Right cardiac atrium (tissue), 5 donors: Measurements from ENCODE around the gene DHX34. TPM values are rescaled to one million over a fixed set of nuclear protein-coding genes. Genes with fewer than 3 reads are reported as not detected.
"Not testable (repeated sequence)": the region's sequence is repeated elsewhere in the genome, so short reads cannot be mapped to it uniquely, and the experiment has no call there.

Source experiments
- ATAC-seq, 2 donors: fragments of 200-7000 bp; cut with Tn5 transposase; one replicate each; pipeline versions ENCODE4 v1.8.0 to v1.9.1; 2020; ENCODE audit warnings: moderate library complexity in 2 of 2, mild to moderate bottlenecking in 1 of 2
- DNase-seq, 3 donors: peaks; one replicate each; pipeline ENCODE4 v3.0.0-alpha.2; 2020
- H3K27ac ChIP-seq: one replicate; pipeline ENCODE4 v1.5.1; 2013; ENCODE audit warnings: mild to moderate bottlenecking, low read length, control low read depth, moderate library complexity
- H3K27me3 ChIP-seq: one replicate; pipeline ENCODE4 v1.6.1; 2013; ENCODE audit not compliant: control insufficient read depth, insufficient read depth
- H3K4me1 ChIP-seq: one replicate; pipeline ENCODE4 v1.6.1; 2013; ENCODE audit warnings: low read length; ENCODE audit not compliant: control insufficient read depth, insufficient read depth
- H3K4me3 ChIP-seq: one replicate; pipeline ENCODE4 v1.5.1; 2013; ENCODE audit warnings: low read length, control low read depth
- H3K9me3 ChIP-seq: one replicate; pipeline ENCODE4 v1.6.1; 2013; ENCODE audit warnings: low read length; ENCODE audit not compliant: control insufficient read depth
- WGBS: extraction: QIAGEN DNeasy Blood & Tissue Kit; methylation state at CpG from one replicate; pipeline ENCODE4 v1.1.7; 2013; 5-methylcytosine and 5-hydroxymethylcytosine counted together
- intact Hi-C, 4 donors: fragments of 100-400 bp; cut with DNase I; formaldehyde crosslinking; loops; one replicate each; pipeline versions ENCODE4 v1.11.0 to v1.14.0; 2022 to 2023
- polyA plus RNA-seq: library from polyadenylated mRNA; stranded (reverse); fragments of 200-250 nt; gene quantifications from one replicate; pipeline ENCODE4 v1.2.3, GENCODE V29; 2013
- total RNA-seq, 4 donors: library from RNA; stranded (reverse); fragmentation: NEBNext Ultra II Directional; extraction: Animal tissue kit (Norgen Biotek cat#: 25700); gene quantifications; one replicate each; pipeline ENCODE4 v1.2.1, GENCODE V29; 2021
- donor health status: healthy with polysubstance abuse.
- donor health status: DM: no; HTN: yes; CAD: no.
- donor health status: DM: no; HTN: no; CAD: no.
- donor health status: DM: no; HTN: yes; CAD: no; lungs with severe emphysema.
- donor health status: DM: yes; HTN: yes; CAD: no.

DHX34 gene
- total and polyA plus RNA-seq, 5 donors = 5.5 to 8.1 (median 5.6) TPM

DNA sequence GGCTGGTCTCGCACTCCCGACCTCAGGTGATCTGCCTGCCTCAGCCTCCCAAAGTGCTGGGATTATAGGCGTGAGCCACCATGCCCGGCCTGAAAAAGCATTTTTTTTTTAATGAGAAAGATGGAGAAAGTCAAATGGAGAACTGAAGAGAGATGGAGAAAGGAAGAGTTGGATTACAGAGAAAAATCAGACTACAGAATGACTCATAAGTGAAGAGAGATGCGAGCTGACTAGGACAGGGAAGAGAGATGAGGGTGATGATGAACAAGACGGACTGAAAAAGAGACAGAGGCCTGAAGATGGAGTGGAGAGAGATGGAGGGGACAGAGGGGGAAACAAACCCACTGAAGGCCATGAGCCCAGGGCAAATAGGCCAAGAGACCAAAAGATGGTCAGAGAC is 1.5 kb downstream of the DHX34 start:
- no peaks in the 10 kb centered on the region for H3K9me3 ChIP-seq
- DNase-seq (no peak), ATAC-seq (no peak)
- 91% methylated on average over 6 of the region's 6 CpGs for WGBS
- intact Hi-C loops = no loop called here
- no peak overlapping the region for H3K27ac ChIP-seq
- H3K4me3 ChIP-seq = no peak overlapping the region
- H3K4me1 ChIP-seq = peaks cover 2% of the 10 kb centered on the region
- no peaks in the 10 kb centered on the region for H3K27me3 ChIP-seq

GRCh38 chr19:47351548-47351947 is 2.4 kb downstream of the DHX34 start:
- Histone ChIP-seq H3K4me1 (peaks cover 2% of the 10 kb centered on the region), H3K27me3 (no peaks in the 10 kb centered on the region), H3K4me3 (no peak overlapping the region), H3K27ac (no peak overlapping the region), H3K9me3 (no peaks in the 10 kb centered on the region)
- DNase-seq (no peak), ATAC-seq (no peak)
- 79% methylated on average over 3 of the region's 3 CpGs for WGBS
- intact Hi-C loops = no loop called here

- Histone ChIP-seq H3K27ac (no peak overlapping the region), H3K27me3 (no peaks in the 10 kb centered on the region)
- intact Hi-C loops = no loop called here
These were observed 3.0 kb downstream of the DHX34 start for GRCh38 chr19:47352095-47352494.

DNA sequence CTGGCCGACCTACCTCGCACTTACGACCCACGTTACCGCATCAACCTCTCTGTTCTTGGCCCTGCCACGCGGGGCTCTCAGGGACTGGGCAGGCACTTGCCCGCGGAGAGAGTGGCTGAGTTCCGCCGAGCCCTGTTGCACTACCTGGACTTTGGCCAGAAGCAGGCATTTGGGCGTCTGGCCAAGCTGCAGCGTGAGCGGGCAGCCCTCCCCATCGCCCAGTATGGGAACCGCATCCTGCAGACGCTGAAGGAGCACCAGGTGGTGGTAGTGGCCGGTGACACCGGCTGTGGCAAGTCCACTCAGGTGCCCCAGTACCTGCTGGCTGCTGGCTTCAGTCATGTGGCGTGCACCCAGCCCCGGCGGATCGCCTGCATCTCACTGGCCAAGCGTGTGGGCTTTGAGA is 4.2 kb downstream of the DHX34 start:
- peaks cover 2% of the 10 kb centered on the region for H3K4me1 ChIP-seq
- intact Hi-C loops = no loop called here

More at GRCh38 chr19:47352095-47352494, 3.0 kb downstream of the DHX34 start:
- DNase-seq (no peak), ATAC-seq (no peak)
- 54% methylated on average over 2 of the region's 2 CpGs for WGBS
- Histone ChIP-seq H3K4me3 (no peak overlapping the region), H3K4me1 (peaks cover 2% of the 10 kb centered on the region), H3K9me3 (no peaks in the 10 kb centered on the region)

GRCh38 chr19:47356900-47357299 is 7.8 kb downstream of the DHX34 start:
- no peaks in the 10 kb centered on the region for H3K27me3 ChIP-seq
- H3K27ac ChIP-seq = no peak overlapping the region
- no peak overlapping the region for H3K4me3 ChIP-seq
- ATAC-seq = no peak
- H3K4me1 ChIP-seq = no peaks in the 10 kb centered on the region
- DNase-seq = no peak
- intact Hi-C loops = no loop called here
- no peaks in the 10 kb centered on the region for H3K9me3 ChIP-seq
- 96% methylated on average over 6 of the region's 6 CpGs for WGBS

More for the DNA sequence above, 4.2 kb downstream of the DHX34 start:
- Histone ChIP-seq H3K4me3 (no peak overlapping the region), H3K9me3 (no peaks in the 10 kb centered on the region), H3K27ac (no peak overlapping the region), H3K27me3 (no peaks in the 10 kb centered on the region)
- ATAC-seq = no peak
- DNase-seq = peak in 1 of 3 donors; percentile 75
- 77% methylated on average over 24 of the region's 24 CpGs for WGBS

- no peaks in the 10 kb centered on the region for H3K9me3 ChIP-seq
- WGBS = 96% methylated on average over 28 of the region's 28 CpGs
- ATAC-seq (peak; percentile 18 to 35), DNase-seq (no peak)
- H3K4me1 ChIP-seq = no peaks in the 10 kb centered on the region
- H3K4me3 ChIP-seq = no peak overlapping the region
- H3K27ac ChIP-seq = no peak overlapping the region
- intact Hi-C loops = no loop called here
- no peaks in the 10 kb centered on the region for H3K27me3 ChIP-seq
These were observed 8.9 kb downstream of the DHX34 start for GRCh38 chr19:47357788-47358680.

DNA sequence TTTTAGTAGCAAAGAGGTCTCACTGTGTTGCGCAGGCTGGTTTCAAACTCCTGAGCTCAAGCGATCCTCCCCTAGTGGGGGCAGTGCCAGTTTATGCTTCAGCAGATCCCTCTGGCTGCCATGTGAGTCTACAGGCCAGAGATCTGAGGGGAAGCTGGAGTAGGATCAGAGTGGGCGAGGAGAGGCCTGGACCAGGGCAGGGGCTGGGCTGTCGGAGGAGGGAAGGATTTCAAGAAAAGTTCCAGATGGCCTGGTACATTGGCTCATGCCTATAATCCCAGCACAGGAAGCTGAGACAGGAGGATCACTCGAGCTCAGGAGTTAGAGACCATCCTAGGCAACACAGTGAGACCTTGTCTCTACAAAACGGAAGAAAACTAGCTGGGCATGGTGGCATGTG is 9.8 kb downstream of the DHX34 start:
- H3K4me1 ChIP-seq = no peaks in the 10 kb centered on the region
- 80% methylated on average over 6 of the region's 6 CpGs for WGBS
- no peak overlapping the region for H3K27ac ChIP-seq
- no peaks in the 10 kb centered on the region for H3K27me3 ChIP-seq
- intact Hi-C loops = no loop called here
- ATAC-seq (no peak), DNase-seq (no peak)
- no peaks in the 10 kb centered on the region for H3K9me3 ChIP-seq
- no peak overlapping the region for H3K4me3 ChIP-seq

DNA sequence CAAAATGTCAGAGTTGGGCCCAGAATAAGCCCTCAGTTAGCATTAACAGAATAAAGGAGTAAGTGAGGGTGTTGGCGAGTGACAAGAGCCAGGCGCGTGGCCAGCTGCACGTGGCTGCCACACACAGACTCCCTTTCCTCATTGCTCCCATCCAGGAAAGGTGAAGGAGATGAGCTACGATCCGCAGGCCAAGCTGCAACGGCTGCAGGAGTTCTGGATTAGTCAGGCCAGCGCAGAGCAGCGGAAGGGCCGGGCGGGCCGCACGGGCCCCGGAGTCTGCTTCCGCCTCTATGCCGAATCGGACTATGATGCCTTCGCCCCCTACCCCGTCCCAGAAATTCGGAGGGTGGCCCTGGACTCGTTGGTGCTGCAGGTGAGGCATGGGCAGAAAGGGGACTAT is 13.2 kb downstream of the DHX34 start:
- no peaks in the 10 kb centered on the region for H3K4me1 ChIP-seq
- no peak for ATAC-seq
- H3K9me3 ChIP-seq = no peaks in the 10 kb centered on the region
- H3K4me3 ChIP-seq = no peak overlapping the region
- no peak for DNase-seq
- WGBS = 94% methylated on average over 21 of the region's 21 CpGs
- H3K27me3 ChIP-seq = no peaks in the 10 kb centered on the region
- H3K27ac ChIP-seq = no peak overlapping the region
- intact Hi-C loops = no loop called here

DNA sequence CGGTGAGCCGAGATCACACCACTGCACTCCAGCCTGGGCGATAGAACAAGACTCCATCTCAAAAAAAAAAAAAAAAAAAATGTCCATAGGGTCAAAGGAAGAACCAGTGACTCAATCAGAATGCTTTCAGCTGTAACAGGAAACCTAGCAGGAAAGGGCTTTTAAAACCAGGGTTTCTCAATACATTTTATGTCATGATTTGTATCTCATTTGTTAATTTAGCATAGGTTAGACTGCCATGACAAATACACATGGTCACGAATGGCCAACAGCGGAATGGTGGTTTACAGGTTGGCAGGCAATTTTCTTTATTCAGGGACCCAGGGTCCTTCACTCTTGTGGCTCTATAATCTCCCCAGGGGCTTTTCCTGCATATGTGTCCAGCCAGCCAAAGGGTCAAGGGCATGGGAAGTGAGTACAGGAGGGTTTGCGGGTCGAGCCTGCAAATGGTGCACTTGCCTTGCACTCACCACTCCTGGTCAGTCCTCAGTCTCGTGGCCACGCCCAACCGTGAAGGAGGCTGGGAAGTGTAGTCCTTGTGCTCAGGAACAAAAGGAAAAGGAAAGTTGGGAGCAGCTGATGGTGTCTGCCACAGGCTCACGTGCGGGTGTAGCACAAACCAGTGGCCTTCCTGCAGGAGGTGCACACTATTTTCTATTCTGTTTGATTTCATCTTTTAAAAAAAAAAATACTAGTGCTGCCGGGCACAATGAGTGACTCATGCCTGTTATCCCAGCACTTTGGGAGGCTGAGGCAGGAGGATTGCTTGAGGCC is 14.8 kb downstream of the DHX34 start:
- ATAC-seq (no peak), DNase-seq (no peak)
- no peaks in the 10 kb centered on the region for H3K27me3 ChIP-seq
- intact Hi-C loops = no loop called here
- no peaks in the 10 kb centered on the region for H3K9me3 ChIP-seq
- H3K4me1 ChIP-seq = no peaks in the 10 kb centered on the region
- H3K4me3 ChIP-seq = no peak overlapping the region
- 81% methylated on average over 13 of the region's 13 CpGs for WGBS
- H3K27ac ChIP-seq = no peak overlapping the region

DNA sequence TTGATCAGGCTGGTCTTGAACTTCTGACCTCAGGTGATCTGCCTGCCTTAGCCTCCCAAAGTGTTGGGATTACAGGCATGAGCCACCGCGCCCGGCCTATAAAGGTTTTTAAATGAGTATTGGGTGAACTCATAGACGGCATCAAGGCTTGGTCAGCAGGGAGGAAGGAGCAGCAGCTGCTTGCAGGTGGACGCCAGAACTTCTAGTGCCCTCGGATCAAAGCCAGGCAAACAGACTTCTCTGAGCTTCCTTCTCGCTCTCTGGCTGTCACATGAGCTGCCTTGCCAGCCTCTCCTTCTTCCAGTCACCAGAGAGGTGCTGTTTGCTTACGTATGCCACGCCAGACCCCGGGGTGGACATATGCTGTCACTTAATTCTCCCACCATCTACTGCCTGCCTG is 16.3 kb downstream of the DHX34 start:
- DNase-seq, H3K27me3 ChIP-seq, intact Hi-C loops, H3K9me3 ChIP-seq, H3K27ac ChIP-seq, H3K4me1 ChIP-seq, H3K4me3 ChIP-seq, ATAC-seq: not testable (repeated sequence)
- WGBS = 92% methylated on average over 10 of the region's 10 CpGs

- intact Hi-C loops = no loop called here
- H3K4me3 ChIP-seq = no peak overlapping the region
- H3K27ac ChIP-seq = no peak overlapping the region
- ATAC-seq (peak in 1 of 2 donors; percentile 57), DNase-seq (no peak)
- no peaks in the 10 kb centered on the region for H3K4me1 ChIP-seq
- WGBS = 80% methylated on average over 10 of the region's 10 CpGs
- no peaks in the 10 kb centered on the region for H3K9me3 ChIP-seq
- no peaks in the 10 kb centered on the region for H3K27me3 ChIP-seq
These were observed 21.0 kb downstream of the DHX34 start for GRCh38 chr19:47370045-47370611.
